Activated naive CD4-positive, alpha-beta T cell treated with Interleukin-2 at 50 U/mL for 16 hours (primary cell): ENCODE data around the gene FOXO1.

Experiments used
- DNase-seq: peaks from one replicate; pipeline ENCODE4 v3.0.0-alpha.2; 2020

Gene FOXO1

DNA sequence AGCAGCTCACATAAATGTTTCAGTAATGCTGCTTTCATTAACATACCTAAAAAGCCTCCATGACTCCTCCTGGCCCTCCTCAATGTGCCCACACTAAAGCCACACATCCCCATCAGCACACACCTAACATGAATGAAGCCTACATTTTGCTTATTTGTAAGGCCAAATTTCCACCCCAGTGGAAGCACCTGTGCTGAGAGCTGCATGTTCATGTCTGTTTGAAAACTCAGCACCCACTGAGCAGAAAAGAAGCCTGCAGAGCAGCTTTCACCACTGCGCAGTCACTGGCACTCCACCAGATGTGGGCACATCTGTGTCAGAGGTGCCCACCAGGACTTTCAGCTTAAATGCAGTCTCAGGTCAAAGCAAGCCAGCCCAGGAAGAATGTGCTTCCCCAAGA is 93.5 kb downstream of the FOXO1 start:
- DNase-seq = no peak

DNA sequence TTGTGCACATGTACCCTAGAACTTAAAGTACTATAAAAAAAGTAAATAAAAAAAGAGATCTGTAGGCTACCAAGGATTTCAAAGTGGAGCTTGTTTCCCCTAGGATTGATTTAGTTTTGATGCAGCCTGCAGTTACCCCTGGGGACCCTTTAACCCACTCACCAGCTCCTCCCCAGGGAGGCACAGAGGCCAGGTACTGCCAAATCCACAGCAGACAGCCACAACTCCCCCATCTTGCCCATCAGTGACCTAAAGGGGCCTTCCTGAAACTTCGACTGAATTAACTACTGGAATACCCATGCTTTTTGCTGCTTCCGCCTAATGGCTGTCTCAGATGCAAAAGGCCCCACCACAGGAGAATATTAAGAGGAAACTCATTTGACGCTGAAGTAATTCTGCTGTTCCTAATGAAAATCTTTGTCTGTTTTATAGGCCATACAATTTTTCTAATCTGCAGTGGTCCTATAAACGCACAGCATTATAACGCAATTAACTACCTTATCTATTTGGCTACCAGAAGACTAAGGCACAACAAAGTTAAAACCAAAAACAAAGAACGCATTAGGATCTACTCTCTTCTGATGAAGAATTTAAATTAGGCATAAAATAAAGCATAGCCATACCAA is 95.0 kb downstream of the FOXO1 start:
- DNase-seq = no peak

DNA sequence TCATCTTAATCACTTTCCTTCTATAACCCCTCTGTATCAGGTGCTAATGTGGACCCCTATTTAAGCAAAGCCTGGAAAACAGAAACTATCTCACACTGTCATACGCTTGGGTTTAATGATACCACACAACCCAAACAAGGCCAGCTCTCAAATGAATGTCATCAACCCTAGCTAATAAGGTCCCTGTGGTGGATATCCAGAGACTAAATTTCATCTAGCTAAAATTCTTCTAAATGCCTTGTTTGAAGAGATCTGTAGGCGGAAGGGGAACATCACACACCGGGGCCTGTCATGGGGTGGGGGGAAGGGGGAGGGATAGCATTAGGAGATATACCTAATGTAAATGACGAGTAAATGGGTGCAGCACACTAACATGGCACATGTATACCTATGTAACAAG is 95.5 kb downstream of the FOXO1 start:
- no peak for DNase-seq

DNA sequence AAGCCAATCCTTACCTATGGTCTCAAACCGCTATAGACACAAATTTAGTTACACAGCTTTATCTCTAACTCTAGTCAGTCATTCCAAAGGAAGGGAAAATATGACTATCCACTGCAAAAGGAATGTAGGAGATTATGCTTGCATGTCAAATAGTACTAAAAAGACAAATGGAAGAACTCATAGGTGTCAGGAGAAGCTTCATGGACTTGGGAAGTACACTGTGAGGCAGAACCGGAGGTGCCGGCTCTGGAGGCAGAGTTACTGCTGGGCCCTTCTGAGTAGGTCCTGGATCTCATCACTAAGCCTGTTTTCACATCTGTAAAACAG is 97.5 kb downstream of the FOXO1 start:
- DNase-seq = no peak

DNA sequence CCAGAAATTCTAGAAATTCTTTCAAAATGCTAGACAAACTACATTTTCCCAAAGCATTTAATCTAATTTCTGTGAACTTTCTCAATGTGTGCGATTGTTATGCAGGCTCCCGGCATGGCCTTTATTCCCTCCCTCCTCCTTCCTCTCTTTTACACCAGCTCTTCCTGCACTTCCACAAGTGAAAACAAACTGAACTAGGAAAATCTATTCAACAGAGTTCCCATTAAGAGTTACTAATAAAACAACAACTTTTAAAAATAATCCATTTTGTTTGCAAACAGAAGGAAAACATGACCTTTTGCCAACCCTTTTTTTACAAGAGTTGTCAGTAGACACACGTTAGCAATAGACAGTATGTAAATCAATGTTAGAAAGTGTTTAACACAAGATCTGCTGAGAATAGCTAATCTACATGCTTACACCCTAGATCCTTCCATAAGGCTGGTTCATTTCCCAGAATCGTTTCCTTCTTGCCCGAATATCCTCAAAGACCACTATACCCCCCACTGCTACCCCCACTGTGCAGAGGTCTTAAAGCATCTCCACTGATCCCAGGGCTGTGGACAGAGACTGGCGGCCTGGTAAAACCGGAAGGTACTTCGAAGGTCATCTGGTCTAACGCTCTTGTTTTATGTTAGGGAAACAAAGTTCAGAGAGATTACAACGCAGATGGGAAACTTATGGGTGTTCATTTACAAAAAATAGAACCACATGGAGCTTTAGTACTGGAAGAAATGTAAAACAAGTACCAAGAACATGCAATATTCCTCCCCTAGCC is 98.0 kb downstream of the FOXO1 start:
- DNase-seq = no peak

DNA sequence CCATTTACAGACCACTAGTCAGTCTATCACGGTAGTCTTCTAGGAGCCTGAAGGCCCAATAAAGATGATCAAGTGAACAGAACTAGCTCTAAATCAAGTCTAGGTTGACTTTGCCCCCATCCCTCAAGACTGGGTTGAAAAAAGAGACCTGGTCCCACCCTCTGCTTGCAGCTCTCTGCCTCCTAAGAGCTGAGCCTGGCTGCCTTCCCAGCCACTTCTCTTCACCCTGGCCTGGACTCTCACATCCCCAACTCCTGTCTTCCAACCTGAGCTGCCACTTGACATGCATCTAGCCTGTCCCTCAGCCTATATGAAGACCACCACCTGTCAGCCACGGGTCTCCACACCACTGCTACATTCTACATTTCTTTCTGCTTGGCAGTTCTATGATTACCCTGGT is 99.6 kb downstream of the FOXO1 start:
- DNase-seq = no peak

DNA sequence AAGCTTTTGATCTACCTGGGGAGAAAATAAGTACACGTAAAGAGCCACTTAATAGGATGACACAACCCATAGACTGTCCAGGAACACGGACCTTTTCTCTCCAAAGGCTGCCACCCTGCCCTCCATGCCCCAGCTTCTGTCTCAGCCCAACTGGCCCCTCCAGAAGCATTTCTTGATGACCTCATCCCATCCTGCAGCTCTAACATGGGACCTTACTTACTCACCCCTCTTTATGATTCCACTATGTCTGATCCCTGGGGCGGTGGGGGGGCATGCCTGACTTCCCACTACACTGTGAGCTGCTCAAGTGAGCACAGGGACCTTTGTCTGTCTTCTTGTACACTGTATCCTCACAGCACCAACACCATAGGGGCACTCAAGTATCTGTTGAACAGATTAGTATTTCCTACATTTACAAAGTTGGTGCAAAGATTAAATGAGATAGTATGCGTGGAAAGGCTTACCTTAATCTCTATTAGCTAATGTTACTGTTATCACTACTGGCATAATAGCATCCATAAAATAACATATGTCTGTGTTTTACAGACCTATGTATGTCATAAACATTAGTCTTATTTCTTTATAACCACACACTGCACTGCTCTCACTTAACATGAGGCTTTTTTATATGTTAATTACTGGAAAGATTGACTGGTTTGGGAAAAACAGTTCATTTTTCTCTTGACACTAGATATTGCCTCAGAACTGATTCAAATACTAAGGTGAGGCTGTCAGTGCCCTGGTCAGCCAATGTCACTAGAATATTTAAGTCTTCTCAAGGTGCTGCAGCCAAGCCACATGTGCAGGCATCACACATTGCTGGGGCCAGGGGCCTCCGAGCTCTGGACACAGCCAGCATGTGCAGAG is 100.9 kb downstream of the FOXO1 start:
- no peak for DNase-seq

DNA sequence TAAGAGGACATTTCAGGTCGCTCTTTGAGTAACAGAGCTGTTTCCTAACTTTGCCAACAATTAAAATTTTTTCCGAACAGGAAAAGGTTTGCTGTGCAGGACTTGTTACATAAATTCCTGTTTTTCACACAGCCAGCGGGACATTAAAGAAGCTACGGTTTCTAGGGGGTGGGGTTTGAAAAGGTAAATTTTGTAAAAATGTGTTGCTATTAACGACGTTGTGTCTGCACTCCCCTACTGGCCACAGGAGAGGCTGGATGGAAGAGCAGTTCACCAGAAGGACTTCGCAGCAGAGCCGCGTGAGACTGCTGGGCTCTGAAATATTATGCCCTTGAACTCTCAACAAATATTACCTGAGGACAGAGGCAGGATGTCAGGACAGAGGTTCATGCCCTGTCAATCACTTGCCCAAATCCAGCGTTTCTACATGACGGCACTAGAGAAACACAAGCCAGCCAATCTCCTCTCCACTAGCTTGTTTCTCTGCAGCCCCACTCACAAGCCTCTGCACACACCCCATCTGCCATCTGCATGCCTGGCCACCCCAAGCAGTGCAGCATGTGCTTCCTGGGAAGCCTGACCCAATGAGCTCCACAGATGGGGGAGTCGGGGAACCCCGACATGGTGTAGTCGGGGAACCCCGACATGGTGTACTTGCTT is 102.0 kb downstream of the FOXO1 start:
- no peak for DNase-seq

DNA sequence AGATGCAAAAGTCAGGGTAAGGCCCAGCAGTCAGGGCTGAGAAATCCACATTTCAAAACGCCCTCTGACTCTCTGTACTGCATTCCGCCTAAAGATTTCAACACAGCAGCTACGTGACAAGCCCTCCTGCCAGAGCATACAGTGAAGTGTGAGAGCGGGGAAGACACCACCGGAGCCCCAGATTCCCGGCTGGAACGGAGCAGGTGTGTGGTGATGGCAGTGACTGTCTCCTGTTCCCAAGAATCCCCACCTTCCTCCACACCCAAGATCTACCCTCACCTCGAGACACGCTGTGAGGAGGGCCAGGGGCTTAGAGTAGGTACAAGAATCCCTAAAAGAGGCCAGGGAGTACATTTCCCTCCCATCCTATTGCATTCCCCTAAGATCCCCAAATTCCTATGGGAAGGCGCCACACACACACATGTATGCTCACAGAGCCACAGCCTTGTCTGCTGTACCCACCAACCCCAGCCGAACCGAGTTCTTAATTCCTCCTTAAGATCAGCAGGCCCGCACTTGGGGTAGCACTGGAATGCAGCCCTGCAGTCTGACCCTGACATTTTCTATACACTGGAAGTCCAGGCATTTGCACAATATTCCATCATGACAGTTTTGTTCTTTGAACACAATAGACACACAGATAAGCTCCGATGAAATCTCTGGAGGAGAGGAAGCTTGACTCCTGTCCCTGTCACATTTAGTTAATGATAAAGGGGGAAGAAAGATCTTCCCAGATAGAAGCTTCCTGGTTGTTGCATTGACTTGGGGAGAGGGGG is 102.9 kb downstream of the FOXO1 start:
- DNase-seq = no peak

DNA sequence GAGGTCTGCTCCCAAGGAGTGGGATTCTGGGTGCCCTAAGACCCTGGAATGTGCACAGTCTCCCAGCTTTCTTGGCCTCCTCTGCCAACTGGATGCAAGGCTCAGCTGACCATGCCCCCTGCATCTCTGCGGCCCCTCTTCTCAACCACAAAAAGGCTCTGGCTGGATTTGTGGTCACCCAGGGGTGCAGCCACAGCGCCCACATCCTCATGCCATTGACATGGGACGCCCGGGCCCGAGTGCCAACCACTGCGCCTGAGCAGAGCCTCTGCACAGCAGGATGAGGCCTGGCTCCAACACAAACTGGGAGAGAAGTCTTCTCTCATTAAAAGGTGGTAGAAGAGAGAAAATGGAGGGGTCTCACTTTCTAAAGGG is 103.5 kb downstream of the FOXO1 start:
- DNase-seq = no peak

DNA sequence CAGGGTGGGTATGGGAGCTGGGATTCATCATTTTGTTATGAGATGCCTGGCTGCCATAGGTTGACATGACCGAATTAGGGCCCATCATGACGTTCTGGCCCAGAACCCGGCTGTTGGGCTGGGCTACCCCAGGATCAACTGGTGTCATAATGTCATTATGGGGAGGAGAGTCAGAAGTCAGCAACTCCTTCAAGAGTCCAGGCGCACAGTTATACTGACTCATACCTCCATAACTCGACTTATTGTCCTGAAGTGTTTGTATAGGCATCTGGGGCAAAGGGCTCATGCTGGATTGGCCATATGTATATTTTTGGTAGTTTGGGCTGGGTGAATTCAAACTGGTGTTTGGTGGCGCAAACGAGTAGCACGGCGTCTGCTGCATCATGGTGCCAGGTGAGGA is 106.5 kb downstream of the FOXO1 start:
- DNase-seq = no peak

DNA sequence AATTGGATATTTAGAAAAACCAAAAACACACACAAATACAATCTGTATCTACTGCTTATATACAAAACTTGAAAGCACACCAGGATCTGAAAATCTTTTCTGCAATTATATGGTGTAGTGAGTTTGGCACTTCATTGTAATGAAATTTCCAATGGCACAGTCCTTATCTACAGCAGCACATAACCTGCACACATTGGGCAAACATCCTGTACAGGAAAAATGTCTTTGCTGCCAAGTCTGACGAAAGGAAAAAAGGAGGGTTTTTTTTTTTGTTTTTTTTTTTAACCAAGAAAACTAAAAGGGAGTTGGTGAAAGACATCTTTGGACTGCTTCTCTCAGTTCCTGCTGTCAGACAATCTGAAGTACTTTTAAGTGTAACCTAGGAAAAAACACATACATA is 107.8 kb downstream of the FOXO1 start:
- no peak for DNase-seq

DNA sequence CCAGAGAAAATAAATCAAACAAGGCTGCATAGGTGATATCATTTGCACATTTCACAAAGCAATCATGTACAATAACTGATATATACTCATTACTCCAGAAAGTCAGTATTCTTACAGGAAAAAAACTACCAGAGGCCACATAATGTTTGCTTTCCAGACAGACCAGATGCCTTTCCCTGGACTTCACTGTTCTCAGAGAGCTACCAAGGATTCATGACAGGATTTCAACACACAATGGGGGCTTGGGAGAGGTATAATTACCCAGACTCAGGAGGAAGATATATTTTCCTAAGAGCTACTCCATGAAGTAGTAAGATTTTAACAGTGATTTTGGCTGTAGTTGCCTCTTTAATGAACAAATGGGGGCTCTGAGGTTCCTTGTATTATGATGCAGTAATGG is 110.0 kb downstream of the FOXO1 start:
- no peak for DNase-seq

DNA sequence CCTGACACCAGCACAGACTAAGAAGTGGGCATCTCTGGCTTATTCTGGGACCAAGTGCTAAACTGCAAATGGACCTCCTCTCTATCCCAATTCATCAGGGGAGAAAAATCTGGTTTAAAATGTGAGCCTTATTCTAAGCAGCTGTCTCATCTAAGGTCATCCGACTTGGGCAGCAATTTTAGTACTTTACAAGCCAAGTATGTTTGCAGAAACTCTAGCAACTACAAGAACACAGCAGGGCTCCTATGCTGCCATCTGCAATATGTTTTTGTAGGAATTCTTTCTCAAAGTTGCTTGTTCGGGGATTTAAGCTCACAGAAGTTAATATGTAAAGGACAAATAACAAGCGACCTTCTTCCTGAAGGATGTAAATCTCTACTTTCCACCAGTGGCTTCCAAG is 113.1 kb downstream of the FOXO1 start:
- no peak for DNase-seq

DNA sequence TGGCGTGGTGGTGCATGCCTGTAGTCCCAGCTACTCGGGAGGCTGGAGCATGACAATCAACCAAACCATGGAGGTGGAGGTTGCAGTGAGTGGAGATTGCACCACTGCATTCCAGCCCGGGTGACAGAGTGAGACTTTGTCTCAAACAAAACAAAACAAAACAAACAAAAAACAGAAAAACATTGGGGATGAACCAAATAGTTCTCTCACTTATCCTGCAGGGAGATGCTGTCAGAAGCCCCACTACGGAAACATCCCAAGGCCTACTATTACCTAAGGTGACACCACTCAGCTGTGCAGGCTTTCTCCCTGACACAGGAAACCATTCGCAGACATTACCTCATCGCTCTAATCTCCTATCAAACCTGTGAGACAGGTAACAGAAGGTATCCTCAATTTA is 113.5 kb downstream of the FOXO1 start:
- no peak for DNase-seq

DNA sequence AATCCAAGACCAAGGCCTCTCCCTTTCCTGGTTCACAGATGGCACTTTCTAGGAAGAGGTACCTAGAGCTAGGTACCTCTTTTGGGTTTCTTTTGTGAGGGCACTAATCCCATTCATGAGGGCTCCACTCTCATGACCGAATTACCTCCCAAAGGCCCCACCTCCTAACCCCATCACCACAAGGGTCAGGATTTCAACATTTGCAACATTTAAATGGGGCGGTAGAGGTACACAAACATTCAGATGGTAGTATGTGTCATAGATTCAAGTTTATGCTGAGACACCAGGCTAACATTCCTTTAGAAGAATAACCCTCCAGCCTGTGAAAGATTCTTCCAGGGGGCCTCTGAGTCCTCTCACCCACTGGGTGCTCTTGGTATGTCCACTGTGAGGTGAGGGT is 116.3 kb downstream of the FOXO1 start:
- no peak for DNase-seq

DNA sequence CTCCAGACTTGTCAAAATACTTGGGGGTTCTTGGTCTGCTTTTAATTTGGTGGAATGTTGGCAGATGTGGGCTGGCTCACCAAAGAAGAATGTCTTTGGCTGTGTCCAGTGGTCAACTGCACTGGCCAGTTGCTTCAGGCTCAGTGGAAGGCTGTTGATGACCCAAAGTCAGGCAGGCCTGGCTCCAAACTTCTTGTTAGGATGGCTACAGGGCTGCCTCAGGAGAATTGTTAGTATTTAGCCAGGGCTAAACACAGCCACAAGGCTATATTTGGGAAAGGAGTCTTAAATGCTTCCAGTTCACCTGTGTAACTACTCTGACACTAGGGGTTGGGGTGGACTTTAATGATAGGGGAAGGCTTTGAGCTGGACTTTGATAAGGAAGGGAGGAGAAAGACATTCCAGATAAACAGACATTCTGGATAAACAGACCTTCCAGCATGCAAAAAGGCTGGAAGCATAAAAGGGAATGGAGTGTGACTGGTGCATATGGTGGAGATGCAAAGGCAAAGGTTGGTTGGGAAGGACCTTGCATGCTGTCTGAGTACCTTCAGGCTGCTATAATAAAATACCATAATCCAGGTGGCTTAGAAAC is 116.8 kb downstream of the FOXO1 start:
- no peak for DNase-seq

DNA sequence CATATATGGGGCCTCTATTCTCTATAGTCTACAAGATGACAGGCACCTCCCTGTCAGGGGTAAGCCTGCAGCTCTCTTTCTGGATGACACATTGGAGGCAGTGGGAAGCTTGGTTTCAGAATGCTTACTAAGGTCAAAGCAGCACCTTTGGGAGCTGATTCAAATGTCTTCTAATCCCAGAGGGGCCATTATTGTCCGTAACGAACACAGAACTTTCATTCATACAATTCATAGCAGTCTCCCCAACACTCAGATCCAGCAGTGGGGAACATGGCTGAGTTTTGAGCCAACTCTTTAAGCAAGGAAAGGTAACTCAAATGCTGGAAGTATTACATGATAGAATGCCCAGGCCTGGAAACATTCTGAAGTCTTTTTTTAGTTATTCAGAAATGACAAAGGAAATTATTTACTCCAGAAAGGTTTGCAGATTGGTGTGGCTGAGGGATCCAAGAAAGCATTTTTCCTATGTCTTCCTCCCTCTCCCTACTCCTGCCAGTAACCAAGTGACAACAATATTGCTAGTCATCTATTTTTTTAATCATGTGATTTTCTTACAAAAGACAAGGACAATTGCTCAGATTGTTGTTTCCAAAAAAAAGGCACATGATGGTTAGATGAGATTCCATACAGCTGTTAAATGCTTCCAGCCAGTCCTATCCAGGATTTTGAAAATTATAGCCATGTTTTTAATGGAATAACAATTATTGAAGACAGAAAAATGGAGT is 118.7 kb downstream of the FOXO1 start:
- DNase-seq = no peak

DNA sequence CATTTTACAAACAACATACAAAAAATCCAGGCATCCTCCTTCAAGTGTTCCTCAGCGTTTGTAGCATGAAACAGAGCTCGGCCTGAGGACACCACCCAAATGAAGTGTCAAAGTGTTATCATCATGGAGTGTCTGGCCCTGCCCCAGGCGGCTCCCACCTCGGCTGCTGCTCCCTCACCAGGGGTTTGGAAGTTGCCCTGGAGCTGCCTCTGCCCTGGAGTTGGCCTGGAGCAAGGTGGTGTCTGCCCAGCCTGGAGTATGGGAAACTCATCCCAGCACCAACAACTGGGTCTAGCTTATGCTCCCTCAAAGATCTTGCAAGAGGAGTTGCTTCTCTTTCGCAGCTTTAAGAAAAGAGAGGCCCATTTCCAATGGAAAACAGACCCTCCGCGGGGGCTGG is 120.4 kb downstream of the FOXO1 start:
- no peak for DNase-seq

DNA sequence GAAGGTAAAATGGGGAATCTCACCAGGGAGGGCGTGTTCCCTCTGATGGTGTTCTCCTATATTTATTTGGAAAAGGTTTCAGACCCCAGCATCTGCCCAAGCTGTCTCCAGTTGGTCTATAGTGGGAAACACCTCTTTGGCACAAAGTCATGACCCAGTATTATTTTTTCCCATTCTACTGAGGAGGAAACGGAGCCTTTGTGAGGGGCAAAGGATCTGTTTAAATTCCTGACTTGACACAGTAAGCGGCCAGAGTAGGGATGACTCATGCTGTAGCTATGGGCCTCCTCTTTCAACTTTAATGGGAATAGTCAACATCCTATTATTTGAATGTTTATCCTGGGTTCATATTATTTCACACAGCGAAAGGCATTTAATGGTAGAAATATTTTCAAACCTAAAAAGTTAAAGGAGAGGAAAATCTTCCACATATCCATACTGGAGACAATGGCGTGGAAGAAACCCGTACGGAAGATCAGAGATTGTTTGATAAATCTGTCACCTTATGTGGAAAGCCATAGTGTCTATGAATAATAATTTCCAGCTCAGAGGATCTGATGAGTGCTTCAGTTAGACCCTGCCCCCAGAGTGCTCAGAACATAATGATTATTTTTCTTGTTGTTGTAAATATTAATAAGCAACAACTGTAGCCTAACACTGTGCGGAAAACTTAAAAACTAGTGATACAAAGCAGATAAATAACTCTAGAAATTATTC is 126.0 kb downstream of the FOXO1 start:
- no peak for DNase-seq
